GM18909 (cell line): Measurements from ENCODE around the gene PHOX2A.
"Not testable (repeated sequence)": the region's sequence is repeated elsewhere in the genome, so short reads cannot be mapped to it uniquely, and the experiment has no call there.

Source experiments
- ATAC-seq: cut with Tn5 transposase; IDR thresholded peaks from one replicate; pipeline ENCODE4 v1.9.1; 2021; ENCODE audit warnings: mild to moderate bottlenecking; ENCODE audit not compliant: unreplicated experiment, poor library complexity

Gene PHOX2A

DNA sequence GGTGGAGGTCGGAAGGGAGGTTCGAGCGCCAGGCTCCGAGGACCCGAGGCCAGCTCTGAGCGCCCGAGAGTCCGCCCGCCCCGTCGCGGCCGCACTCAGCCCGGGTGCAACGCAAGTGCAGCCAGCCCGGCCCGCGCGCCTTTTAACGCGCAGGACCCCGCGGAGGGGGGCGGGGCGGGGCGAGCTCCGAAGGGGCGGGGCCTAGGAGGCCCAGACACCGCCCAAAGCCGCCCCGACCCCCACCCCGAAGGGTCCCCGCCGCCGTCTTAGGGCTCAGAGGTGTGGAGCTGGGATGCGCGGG, at the start of gene PHOX2A:
PHOX2A (minus strand) TSS at position 117 of the 301 bp plus-strand sequence. CDS start 172 bp downstream, outside the sequence.
- no peak for ATAC-seq

GRCh38 chr11:72293391-72293790, 49.4 kb upstream of the PHOX2A start:
- no peak for ATAC-seq

DNA sequence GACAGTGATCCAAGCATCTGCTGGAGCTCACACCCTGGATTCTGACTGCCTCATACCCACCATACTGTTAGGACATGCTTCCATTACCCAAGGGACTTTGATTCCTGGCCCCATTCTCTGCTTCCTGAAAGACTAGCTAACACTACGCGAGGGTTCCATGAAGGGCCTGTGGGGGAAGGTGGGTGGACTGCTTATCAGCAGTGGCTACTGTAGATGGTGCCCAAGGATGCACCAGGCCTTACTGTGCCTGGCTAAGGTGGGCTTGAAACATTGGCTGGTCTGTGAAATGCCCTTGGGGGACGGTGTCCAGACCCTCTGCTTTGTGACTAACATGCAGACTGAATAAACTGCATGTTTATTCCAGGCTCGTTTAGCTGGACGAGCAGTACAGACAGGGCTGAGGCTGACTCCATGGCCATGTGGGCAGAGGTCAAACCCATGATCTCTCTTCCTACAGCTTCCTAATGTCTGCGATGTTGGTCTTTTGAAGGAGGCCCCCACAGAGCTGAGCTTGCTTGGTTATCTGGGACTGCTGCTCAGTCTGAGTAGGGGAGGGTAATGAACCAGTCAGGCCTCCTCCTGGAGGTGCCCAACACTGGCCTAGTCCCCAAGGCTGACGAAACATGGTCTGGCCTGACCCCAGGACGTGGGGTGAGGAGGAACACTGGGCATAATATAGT, 48.3 kb upstream of the PHOX2A start:
- no peak for ATAC-seq

DNA sequence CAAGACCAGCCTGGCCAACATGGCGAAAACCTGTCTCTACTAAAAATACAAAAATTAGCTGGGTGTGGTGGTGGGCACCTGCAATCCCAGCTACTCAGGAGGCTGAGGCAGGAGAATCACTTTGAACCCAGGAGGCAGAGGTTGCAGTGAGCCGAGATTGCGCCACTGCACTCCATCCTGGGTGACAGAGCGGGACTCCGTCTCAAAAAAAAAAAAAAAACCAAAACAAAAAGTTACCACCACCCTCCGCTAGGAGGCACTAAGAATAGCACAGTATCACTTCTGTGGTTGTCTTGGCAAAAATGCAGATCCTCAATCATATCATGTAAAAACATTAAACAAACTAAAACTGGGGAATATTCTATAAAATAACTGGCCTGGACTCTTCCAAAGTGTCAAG, 46.8 kb upstream of the PHOX2A start:
- ATAC-seq = not testable (repeated sequence)

DNA sequence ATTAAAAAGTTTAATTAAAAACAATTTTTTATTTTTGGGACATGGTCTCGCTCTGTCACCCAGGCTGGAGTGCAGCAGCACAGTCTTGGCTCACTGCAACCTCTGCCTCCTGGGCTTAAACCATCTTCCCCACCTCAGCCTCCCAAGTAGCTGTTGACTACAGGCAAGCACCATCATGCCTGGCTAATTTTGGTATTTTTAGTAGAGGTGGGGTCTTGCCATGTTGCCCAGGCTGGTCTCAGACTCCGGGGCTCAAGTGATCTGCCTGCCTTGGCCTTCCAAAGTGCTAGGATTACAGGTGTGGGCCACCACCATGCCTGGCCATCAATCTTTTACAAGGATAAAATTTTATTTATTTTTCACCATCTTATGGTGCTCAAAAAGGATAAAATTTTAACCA, 43.3 kb upstream of the PHOX2A start:
- no peak for ATAC-seq

- no peak for ATAC-seq
Measured at GRCh38 chr11:72283947-72284346, 40.0 kb upstream of the PHOX2A start.

- ATAC-seq = no peak
Measured at GRCh38 chr11:72280726-72281315, 36.8 kb upstream of the PHOX2A start.

- ATAC-seq = no peak
Measured at GRCh38 chr11:72280037-72280436, 36.1 kb upstream of the PHOX2A start.

DNA sequence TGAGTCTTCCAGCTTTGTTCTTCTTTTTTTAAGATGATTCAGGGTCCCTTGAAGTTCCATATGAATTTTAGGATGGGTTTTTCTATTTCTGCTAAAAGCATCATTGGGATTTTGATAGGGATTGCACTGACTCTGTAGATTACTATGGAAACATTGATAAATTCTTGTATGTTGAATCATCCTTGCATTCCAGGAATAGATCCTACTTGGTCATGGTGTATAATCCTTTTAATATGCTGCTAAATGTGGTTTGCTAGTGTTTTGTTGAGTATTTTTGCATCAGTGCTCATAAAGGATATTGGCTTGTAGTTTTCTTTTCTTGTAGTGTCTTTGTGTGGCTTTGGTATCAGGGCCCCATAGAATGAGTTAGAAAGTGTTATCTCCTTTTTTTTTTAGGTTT, 34.9 kb upstream of the PHOX2A start:
- no peak for ATAC-seq

GRCh38 chr11:72274435-72274834, 30.5 kb upstream of the PHOX2A start:
- no peak for ATAC-seq

DNA sequence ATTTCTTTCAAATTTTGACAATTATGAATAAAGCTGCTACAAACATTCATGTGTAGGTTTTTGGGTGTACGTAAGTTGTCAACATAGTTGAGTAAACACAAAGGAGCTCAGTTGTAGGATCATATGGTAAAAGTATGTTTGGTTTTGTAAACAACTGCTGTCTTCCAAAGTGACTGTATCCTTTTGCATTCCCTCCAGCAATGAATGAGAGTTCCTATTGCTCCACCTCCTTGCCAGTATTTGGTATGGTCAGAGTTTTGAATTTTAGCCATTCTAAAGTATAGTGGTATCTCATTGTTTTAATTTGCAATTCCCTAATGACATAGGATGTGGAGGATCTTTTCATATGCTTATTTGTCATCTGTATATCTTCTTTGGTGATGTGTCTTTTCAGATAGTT, 28.0 kb upstream of the PHOX2A start:
- no peak for ATAC-seq

- ATAC-seq = no peak
Measured at GRCh38 chr11:72267956-72268617, 24.1 kb upstream of the PHOX2A start.

GRCh38 chr11:72266960-72267359, 23.0 kb upstream of the PHOX2A start:
- not testable (repeated sequence) for ATAC-seq

GRCh38 chr11:72265951-72266350, 22.0 kb upstream of the PHOX2A start:
- no peak for ATAC-seq

GRCh38 chr11:72263361-72263760, 19.4 kb upstream of the PHOX2A start:
- ATAC-seq = no peak

DNA sequence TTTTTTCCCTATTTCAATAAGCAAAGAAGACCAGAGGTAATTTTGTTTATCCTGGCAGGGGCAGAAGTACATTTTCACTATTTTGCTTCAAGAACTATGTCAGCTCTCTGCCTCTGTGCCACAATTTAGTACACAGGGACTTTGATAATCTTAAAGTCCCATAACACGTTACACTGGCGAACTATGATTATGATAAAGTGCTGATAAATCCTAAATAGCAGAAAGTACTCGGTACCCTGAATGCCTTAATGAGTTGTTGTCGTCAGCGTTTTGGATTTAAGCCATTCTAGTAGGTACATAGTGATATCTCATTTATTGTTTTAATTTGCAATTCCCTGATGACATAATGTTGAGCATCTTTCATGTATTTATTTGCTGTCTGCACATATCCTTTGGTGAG, 16.6 kb upstream of the PHOX2A start:
- no peak for ATAC-seq

GRCh38 chr11:72259490-72259889, 15.5 kb upstream of the PHOX2A start:
- ATAC-seq = no peak

DNA sequence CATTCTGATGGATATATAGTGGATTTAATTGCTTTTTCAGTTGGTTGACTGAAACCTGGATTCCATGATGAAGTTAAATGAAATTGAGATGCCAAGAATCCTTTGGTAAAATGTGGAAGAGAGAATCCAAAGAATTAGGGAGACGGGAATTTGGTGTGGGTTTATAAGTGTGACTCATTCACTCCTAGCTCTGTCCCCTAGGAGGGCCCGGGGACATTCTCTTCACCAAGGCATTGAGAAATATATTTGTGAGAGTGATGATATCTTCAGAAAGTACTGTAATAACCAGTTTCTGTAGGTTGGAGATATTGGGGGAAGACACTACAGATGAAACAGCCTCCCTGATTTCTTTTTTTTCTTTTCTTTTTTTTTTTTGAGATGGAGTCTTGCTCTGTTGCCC, 13.6 kb upstream of the PHOX2A start:
- ATAC-seq = no peak

DNA sequence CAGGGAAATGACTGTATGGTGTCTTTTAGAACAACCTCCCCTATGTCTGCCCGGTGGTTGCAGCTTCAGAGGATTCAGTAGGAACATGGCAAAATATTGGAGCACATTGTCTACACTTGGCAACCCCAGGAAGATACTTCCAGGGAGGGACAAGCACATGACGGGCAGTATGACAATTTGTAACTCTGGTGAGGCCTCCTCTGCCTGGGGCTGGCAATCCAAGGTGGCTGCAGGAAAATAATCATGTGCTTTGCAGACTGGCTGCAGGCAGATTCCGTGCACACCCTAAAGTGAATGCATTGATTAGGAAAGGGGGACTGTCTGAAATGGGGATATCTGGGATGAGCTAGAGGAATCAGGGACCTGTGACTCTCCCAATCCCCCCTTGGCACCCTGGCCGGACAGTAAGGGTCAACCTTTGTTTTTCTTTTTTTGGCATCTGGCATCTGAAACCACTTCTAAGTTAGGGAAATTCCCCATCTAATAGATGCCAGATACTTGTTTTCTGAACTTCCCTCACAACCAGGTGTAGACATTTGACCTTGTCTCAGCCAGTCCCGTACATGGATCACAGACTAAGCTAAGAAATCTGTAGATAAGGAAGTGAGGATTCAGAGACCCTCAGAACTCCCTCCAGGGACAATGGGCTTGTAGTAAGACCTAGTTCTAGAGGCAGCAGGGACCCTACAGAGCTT, 10.5 kb upstream of the PHOX2A start:
- no peak for ATAC-seq

GRCh38 chr11:72253392-72253791, 9.4 kb upstream of the PHOX2A start:
- ATAC-seq = no peak

DNA sequence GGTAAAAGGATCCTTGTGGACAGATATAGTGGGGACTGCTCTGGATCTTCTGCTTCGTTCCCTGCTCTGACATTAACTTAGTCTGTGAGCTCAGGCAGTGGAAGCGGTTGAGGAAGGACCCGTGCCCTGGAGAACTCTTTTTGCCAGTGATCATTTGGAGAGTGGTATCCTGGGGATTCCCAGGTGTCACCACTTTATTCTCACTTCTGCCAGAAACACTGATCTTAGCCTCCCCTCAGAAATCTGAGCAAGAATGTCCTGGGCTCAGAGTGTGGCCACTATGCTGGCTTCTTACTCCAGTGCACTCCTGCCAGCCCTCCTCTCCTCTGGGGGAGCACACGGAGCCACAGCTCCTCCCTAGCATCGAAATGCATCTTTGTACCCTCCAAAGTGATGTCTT, 7.6 kb upstream of the PHOX2A start:
- no peak for ATAC-seq
